Raji (cell line): ENCODE results near the gene MARCHF3.

ENCODE experiments used
- POLR2A ChIP-seq: IDR thresholded peaks from 2 replicates; pipeline ENCODE4 v1.6.1; 2011; ENCODE audit warnings: low read depth, low read length, control low read depth; ENCODE audit not compliant: insufficient read depth

MARCHF3 gene

GRCh38 chr5:126896170-126896702, 134.1 kb downstream of the MARCHF3 start:
- no peak for TF ChIP-seq POLR2A

GRCh38 chr5:126888175-126888574, 142.2 kb downstream of the MARCHF3 start:
- no peak for TF ChIP-seq POLR2A

GRCh38 chr5:126884269-126884819, 146.0 kb downstream of the MARCHF3 start:
- no peak for TF ChIP-seq POLR2A

GRCh38 chr5:126883564-126884245, 146.7 kb downstream of the MARCHF3 start:
- TF ChIP-seq POLR2A = no peak

- TF ChIP-seq POLR2A = no peak
Measured at GRCh38 chr5:126881821-126882600, 148.3 kb downstream of the MARCHF3 start.

- no peak for TF ChIP-seq POLR2A
Measured at GRCh38 chr5:126878634-126879033, 151.7 kb downstream of the MARCHF3 start.

GRCh38 chr5:126878085-126878484, 152.3 kb downstream of the MARCHF3 start:
- no peak for TF ChIP-seq POLR2A

GRCh38 chr5:126877602-126878001, 152.8 kb downstream of the MARCHF3 start:
- no peak for TF ChIP-seq POLR2A

GRCh38 chr5:126875303-126875785, 155.0 kb downstream of the MARCHF3 start:
- TF ChIP-seq POLR2A = no peak

- no peak for TF ChIP-seq POLR2A
Measured at GRCh38 chr5:126872561-126873354, 157.6 kb downstream of the MARCHF3 start.

GRCh38 chr5:126871441-126871840, 158.9 kb downstream of the MARCHF3 start:
- no peak for TF ChIP-seq POLR2A

GRCh38 chr5:126869005-126869451, 161.3 kb downstream of the MARCHF3 start:
- TF ChIP-seq POLR2A = no peak

- TF ChIP-seq POLR2A = no peak
Measured at GRCh38 chr5:126868338-126869004, 161.9 kb downstream of the MARCHF3 start.
